ENCODE results near the gene EML6.

GRCh38 chr2:54964271-54964670 lies 240.8 kb downstream of the EML6 start:
- no peak for TF ChIP-seq CTCF (IDR thresholded peaks at IDR 0.05)
- TF ChIP-seq POLR2AphosphoS5 (IDR thresholded peaks at IDR 0.05), result no peak
